K562 (cell line): Measurements from ENCODE around the gene HAUS7. TPM values are rescaled to one million over a fixed set of nuclear protein-coding genes. Genes with fewer than 3 reads are reported as not detected.

Source experiments
- ATAC-seq: fragments of 200-7000 bp; cut with Tn5 transposase; 3 replicates; pipeline ENCODE4 v1.9.1; 2020; ENCODE audit warnings: moderate library complexity
- BruUV-seq: library from RNA; stranded (reverse); fragments of 400-500 nt; replicated peaks from 2 replicates; lab custom pipeline; 2021; lab: Mats Ljungman, UMichigan
- CTCF ChIA-PET: fragments of 300-600 bp; formaldehyde crosslinking; extraction: SDS; loops from one replicate; lab custom pipeline; 2021; ENCODE audit warnings: low intra/inter-chr PET ratio; lab: Yijun Ruan, JAX
- POLR2A ChIA-PET: fragments of 300-600, 350-650 bp; sonication (Branson Sonifier 250); formaldehyde crosslinking; extraction: SDS; loops from one replicate; lab custom pipeline; 2021; ENCODE audit warnings: antibody characterized with exemption, inconsistent platforms; lab: Yijun Ruan, JAX
- DNase-seq, 4 experiments: peaks; one replicate each; pipeline versions ENCODE4 v3.0.0 to v3.0.0-alpha.2; 2011 to 2018; ENCODE audit warnings: low spot score in 3 of 4, mixed read lengths in 3 of 4; ENCODE audit errors: extremely low read depth in 1 of 4
- FAIRE-seq: peaks from 2 replicates; lab custom pipeline; 2011; peaks lifted over from hg19 to GRCh38; lab: Jason Lieb, UNC
- H2AFZ ChIP-seq: 2 replicates; pipeline ENCODE4 v1.6.0; 2011; ENCODE audit warnings: low read depth, low read length, control low read depth, inconsistent platforms
- H3K27ac ChIP-seq: fragments of 200-600 bp; 3 replicates; pipeline ENCODE4 v1.8.0; 2011; ENCODE audit warnings: low read depth, mild to moderate bottlenecking, control low read depth, inconsistent platforms, low read length, moderate library complexity, mixed read lengths; ENCODE audit errors: extremely low read depth
- H3K27me3 ChIP-seq, 2 experiments: fragments of 300-600 bp in 1 of 2; 2 replicates in 1 of 2; 3 replicates in 1 of 2; pipeline versions ENCODE4 v1.6.0 to v1.8.0; 2011; ENCODE audit warnings: inconsistent platforms in 2 of 2, low read length in 2 of 2, mild to moderate bottlenecking in 1 of 2, mixed read lengths in 1 of 2, moderate library complexity in 1 of 2; ENCODE audit not compliant: control insufficient read depth in 2 of 2, insufficient read depth in 2 of 2
- H3K36me3 ChIP-seq: fragments of 300-600 bp; 3 replicates; pipeline ENCODE4 v1.8.0; 2011; ENCODE audit warnings: mild to moderate bottlenecking, low read length, inconsistent platforms; ENCODE audit not compliant: control insufficient read depth, insufficient read depth
- H3K4me1 ChIP-seq, 2 experiments: fragments of 200-600 bp in 1 of 2; replicated peaks in 1 of 2; 2 replicates in 1 of 2; 3 replicates in 1 of 2; pipeline versions ENCODE4 v1.5.1 to v1.8.0; 2011; ENCODE audit warnings: inconsistent platforms in 2 of 2, low read length in 2 of 2, mild to moderate bottlenecking in 1 of 2, mixed read lengths in 1 of 2, moderate library complexity in 1 of 2; ENCODE audit not compliant: control insufficient read depth in 2 of 2, insufficient read depth in 2 of 2
- H3K4me2 ChIP-seq: 2 replicates; pipeline ENCODE4 v1.6.1; 2011; ENCODE audit warnings: low read length, control low read depth, inconsistent platforms, mixed read lengths; ENCODE audit not compliant: insufficient read depth
- H3K4me3 ChIP-seq: fragments of 200-600 bp; sonication (generic), shearing (Covaris generic); 2 replicates; pipeline ENCODE4 v1.5.1; 2016; ENCODE audit warnings: control low read depth, inconsistent platforms
- H3K79me2 ChIP-seq: fragments of 200-600 bp; 3 replicates; pipeline ENCODE4 v1.8.0; 2011; ENCODE audit warnings: low read length, inconsistent platforms; ENCODE audit not compliant: control insufficient read depth, insufficient read depth
- H3K9ac ChIP-seq, 2 experiments: 2 replicates each; pipeline versions ENCODE4 v1.6.0 to v1.6.1; 2011; ENCODE audit warnings: low read depth in 2 of 2, low read length in 2 of 2, control low read depth in 1 of 2, inconsistent platforms in 1 of 2, mild to moderate bottlenecking in 1 of 2, mixed read lengths in 1 of 2; ENCODE audit not compliant: insufficient read depth in 1 of 2
- H3K9me1 ChIP-seq: one replicate; pipeline ENCODE4 v1.6.0; 2011; ENCODE audit warnings: inconsistent platforms, mild to moderate bottlenecking, low read length, moderate library complexity; ENCODE audit not compliant: control insufficient read depth, insufficient read depth
- H3K9me3 ChIP-seq: replicated peaks from 2 replicates; pipeline ENCODE4 v1.5.1; 2011; ENCODE audit warnings: low read depth, low read length, inconsistent platforms; ENCODE audit not compliant: control insufficient read depth, insufficient read depth
- H4K20me1 ChIP-seq: replicated peaks from 2 replicates; pipeline ENCODE4 v1.6.1; 2011; ENCODE audit warnings: low read length, inconsistent platforms, mixed read lengths; ENCODE audit not compliant: control insufficient read depth, insufficient read depth
- ATF1 ChIP-seq, 2 experiments: fragments of 450-650 bp in 1 of 2; IDR thresholded peaks; 2 replicates each; pipeline ENCODE4 v1.6.1; 2016; ENCODE audit warnings: missing compliant biosample characterization in 1 of 2, missing genetic modification characterization in 1 of 2
- BCOR ChIP-seq: fragments of 450-650 bp; IDR thresholded peaks from 2 replicates; pipeline ENCODE4 v1.6.1; 2016
- ELF1 ChIP-seq: fragments of 200-800 bp; sonication (Bioruptor generic); IDR thresholded peaks from 2 replicates; pipeline ENCODE4 v1.6.1; 2016; ENCODE audit warnings: missing genetic modification characterization, missing compliant biosample characterization
- GABPA ChIP-seq: fragments of 200-800 bp; sonication (Bioruptor generic); conservative IDR thresholded peaks from 2 replicates; pipeline ENCODE4 v1.6.1; 2016; ENCODE audit warnings: low read depth, missing genetic modification characterization, missing compliant biosample characterization
- JUNB ChIP-seq: fragments of 450-650 bp; formaldehyde crosslinking; conservative IDR thresholded peaks from 2 replicates; pipeline ENCODE4 v1.4.0; 2020; ENCODE audit warnings: mild to moderate bottlenecking
- MAX ChIP-seq: sonication (generic); formaldehyde crosslinking; IDR thresholded peaks from 2 replicates; pipeline ENCODE4 v1.9.0; 2022; ENCODE audit warnings: mild to moderate bottlenecking, missing genetic modification reagents
- MAZ ChIP-seq, 2 experiments: fragments of 450-650 bp in 1 of 2; sonication (generic) in 1 of 2; formaldehyde crosslinking; IDR thresholded peaks in 1 of 2; conservative IDR thresholded peaks in 1 of 2; 2 replicates each; pipeline versions ENCODE4 v1.4.0 to v1.5.0; 2020; ENCODE audit warnings: mild to moderate bottlenecking in 1 of 2, missing genetic modification reagents in 1 of 2
- PCBP1 ChIP-seq: fragments of 200-400 bp; formaldehyde crosslinking; IDR thresholded peaks from 2 replicates; pipeline ENCODE4 v1.6.1; 2018; ENCODE audit warnings: mild to moderate bottlenecking, low read depth, low read length; ENCODE audit not compliant: poor library complexity, severe bottlenecking
- POLR2G ChIP-seq: fragments of 200-400 bp; formaldehyde crosslinking; IDR thresholded peaks from 2 replicates; pipeline ENCODE4 v1.6.1; 2017; ENCODE audit warnings: low read depth, mild to moderate bottlenecking, antibody characterized with exemption, low read length, moderate library complexity
- RBFOX2 ChIP-seq: fragments of 200-400 bp; formaldehyde crosslinking; IDR thresholded peaks from 2 replicates; pipeline ENCODE4 v1.6.1; 2017; ENCODE audit warnings: low read depth, mild to moderate bottlenecking, low read length, moderate library complexity
- SMAD2 ChIP-seq: fragments of 150-350 bp; IDR thresholded peaks from 2 replicates; pipeline ENCODE4 v1.6.1; 2014; ENCODE audit warnings: low read depth, mild to moderate bottlenecking, low read length
- ZFP36 ChIP-seq: fragments of 150-350 bp; IDR thresholded peaks from 2 replicates; pipeline ENCODE4 v1.6.1; 2018; ENCODE audit warnings: low read length, low read depth; ENCODE audit not compliant: partially characterized antibody
- ZNF175 ChIP-seq: fragments of 200-800 bp; sonication (Bioruptor generic); IDR thresholded peaks from 2 replicates; pipeline ENCODE4 v1.6.1; 2016; ENCODE audit warnings: low read depth, mild to moderate bottlenecking, missing genetic modification characterization, missing compliant biosample characterization
- ZNF740 ChIP-seq, 3 experiments: fragments of 200-800 bp in 1 of 3; sonication (Bioruptor generic) in 1 of 3; sonication (generic) in 1 of 3; formaldehyde crosslinking in 1 of 3; IDR thresholded peaks; 2 replicates each; pipeline versions ENCODE4 v1.6.1 to v1.8.0; 2016 to 2022; ENCODE audit warnings: mild to moderate bottlenecking in 2 of 3, missing compliant biosample characterization in 2 of 3, missing genetic modification characterization in 2 of 3, missing genetic modification reagents in 1 of 3
- WGBS: fragments of 100-300 bp; shearing (Covaris generic); methylation state at CpG from one replicate; pipeline ENCODE4 v1.1.6; 2016; ENCODE audit warnings: low coverage, mixed read lengths; ENCODE audit not compliant: insufficient coverage; ENCODE audit errors: missing lambda C conversion rate; 5-methylcytosine and 5-hydroxymethylcytosine counted together
- in situ Hi-C: fragments of 300-500 bp; cut with MboI; formaldehyde crosslinking; loops from 4 replicates; pipeline ENCODE4 v1.15.0; 2018; ENCODE audit warnings: inconsistent platforms, mixed read lengths
- intact Hi-C: fragments of 100-400 bp; cut with micrococcal nuclease; formaldehyde crosslinking; loops from 2 replicates; pipeline ENCODE4 v1.14.2; 2022
- polyA plus RNA-seq, 8 experiments: library from polyadenylated mRNA; depleted of rRNA in 4 of 8; stranded (reverse) in 5 of 8; unstranded in 3 of 8; fragments of >200 nt; fragmentation: Nextera tagmentation in 2 of 8; fragmentation: Illumina TruSeq in 1 of 8; extraction: Ambion mirVana in 2 of 8; extraction: Trizol in 1 of 8; gene quantifications; 2 replicates each; pipeline versions ENCODE4 v1.2.1 to v1.2.3, GENCODE V29; 2011 to 2014; ENCODE audit warnings: inconsistent platforms in 1 of 8, missing spikeins in 1 of 8
- total RNA-seq, 7 experiments: library from RNA; depleted of rRNA in 6 of 7; stranded (reverse); fragments of >200 nt in 6 of 7; fragmentation: Illumina TruSeq in 2 of 7; extraction: Trizol in 2 of 7; gene quantifications; 2 replicates each; pipeline versions ENCODE4 v1.2.1 to v1.2.3, GENCODE V29; 2011 to 2021; ENCODE audit warnings: low replicate concordance in 1 of 7
- TF ChIP-seq, protein P1 (sequence below): sonication (generic); formaldehyde crosslinking; IDR thresholded peaks from 2 replicates; pipeline ENCODE4 v1.8.0; 2022; ENCODE audit warnings: mild to moderate bottlenecking, missing genetic modification reagents, borderline replicate concordance

The HAUS7 gene
- total and polyA plus RNA-seq, 9 of the 15 experiments (the other 6 are each of a cell fraction or from before 2014, with no cell fraction given) = 10.0 to 94.9 (median 48.8) TPM

- no peak for FAIRE-seq
- POLR2A ChIA-PET = no interaction called here
- intact Hi-C loops (no loop called here), in situ Hi-C loops (no loop called here)
- DNase-seq = peak; percentile 71 to 93 (median 90)
- Histone ChIP-seq H4K20me1 (no peaks in the 10 kb centered on the region), H3K36me3 (no peaks in the 10 kb centered on the region), H3K9ac (peak within 1 kb of the TSS; percentile 61 to 91; a peak in 3 of 4 replicates), H3K4me3 (peak within 1 kb of the TSS; percentile 61), H3K4me2 (peak within 1 kb of the TSS; percentile 78), H3K27me3 (no peaks in the 10 kb centered on the region), H3K4me1 (peaks cover 17 to 64% of the 10 kb centered on the region in 2 experiments), H3K27ac (peak within 1 kb of the TSS; percentile 69; the same call in 2 of the 3 replicates), H3K9me1 (no peaks in the 10 kb centered on the region), H2AFZ (peak within 1 kb of the TSS; percentile 93), H3K79me2 (peaks cover 11% of the 10 kb centered on the region), H3K9me3 (no peaks in the 10 kb centered on the region)
- CTCF ChIA-PET = no interaction called here
- WGBS = 4% methylated on average over 14 of the region's 75 CpGs
- peak; percentile 91 for ATAC-seq
- no TSS peak for BruUV-seq
- TF ChIP-seq ATF1 (CRISPR knock-in tag; IDR thresholded peaks at IDR 0.05) (no peak), ATF1 (tag; IDR thresholded peaks at IDR 0.05) (peak; percentile 29; the same call in 1 of the 2 replicates), GABPA (tag) (peak; percentile 67), ZNF175 (CRISPR knock-in tag) (no peak), BCOR (peak; percentile 91), MAX (CRISPR knock-in tag) (peak; percentile 65), ELF1 (tag) (peak; percentile 66), SMAD2 (no peak), JUNB (CRISPR knock-in tag) (no peak), ZNF740 (CRISPR knock-in tag; IDR thresholded peaks at IDR 0.05) (peak; percentile 97), ZNF740 (tag; IDR thresholded peaks at IDR 0.05) (peak in 1 of 2 experiments; percentile 89; a peak in 2 of 4 replicates), ZFP36 (peak; percentile 97), MAZ (CRISPR knock-in tag; conservative IDR thresholded peaks at IDR 0.05 in 1 of 2, IDR thresholded peaks at IDR 0.05 in 1 of 2) (peak in 1 of 2 experiments; percentile 68; a peak in 2 of 4 replicates), POLR2G (peak; percentile 74), PCBP1 (peak; percentile 49), RBFOX2 (peak; percentile 69)
- TF ChIP-seq, protein P1, sequence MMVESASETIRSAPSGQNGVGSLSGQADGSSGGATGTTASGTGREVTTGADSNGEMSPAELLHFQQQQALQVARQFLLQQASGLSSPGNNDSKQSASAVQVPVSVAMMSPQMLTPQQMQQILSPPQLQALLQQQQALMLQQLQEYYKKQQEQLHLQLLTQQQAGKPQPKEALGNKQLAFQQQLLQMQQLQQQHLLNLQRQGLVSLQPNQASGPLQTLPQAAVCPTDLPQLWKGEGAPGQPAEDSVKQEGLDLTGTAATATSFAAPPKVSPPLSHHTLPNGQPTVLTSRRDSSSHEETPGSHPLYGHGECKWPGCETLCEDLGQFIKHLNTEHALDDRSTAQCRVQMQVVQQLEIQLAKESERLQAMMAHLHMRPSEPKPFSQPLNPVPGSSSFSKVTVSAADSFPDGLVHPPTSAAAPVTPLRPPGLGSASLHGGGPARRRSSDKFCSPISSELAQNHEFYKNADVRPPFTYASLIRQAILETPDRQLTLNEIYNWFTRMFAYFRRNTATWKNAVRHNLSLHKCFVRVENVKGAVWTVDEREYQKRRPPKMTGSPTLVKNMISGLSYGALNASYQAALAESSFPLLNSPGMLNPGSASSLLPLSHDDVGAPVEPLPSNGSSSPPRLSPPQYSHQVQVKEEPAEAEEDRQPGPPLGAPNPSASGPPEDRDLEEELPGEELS (CRISPR knock-in tag) = no peak
These were observed 59.0 kb downstream of the HAUS7 start, which contains the start of gene ZFP92 for GRCh38 chrX:153411255-153411987. TSS of gene ZFP92 (plus strand) at chrX:153411472. CDS start at chrX:153418323, 6,851 bp downstream.
